Upper lobe of right lung (tissue), 1 donor: ENCODE results near the gene UBE2E1. TPM values are rescaled to one million over a fixed set of nuclear protein-coding genes. Genes with fewer than 3 reads are reported as not detected.

Experiments
- ATAC-seq: fragments of 200-7000 bp; cut with Tn5 transposase; one replicate; pipeline ENCODE4 v1.9.1; 2020; ENCODE audit warnings: mild to moderate bottlenecking, moderate library complexity
- DNase-seq: peaks from one replicate; pipeline ENCODE4 v3.0.0-alpha.2; 2020
- H3K27ac ChIP-seq: fragments of 200-600 bp; one replicate; pipeline ENCODE4 v1.8.0; 2022
- H3K27me3 ChIP-seq: fragments of 200-600 bp; one replicate; pipeline ENCODE4 v1.8.0; 2022; ENCODE audit warnings: mild to moderate bottlenecking
- H3K36me3 ChIP-seq: fragments of 200-600 bp; one replicate; pipeline ENCODE4 v1.8.0; 2022
- H3K4me1 ChIP-seq: fragments of 200-600 bp; one replicate; pipeline ENCODE4 v1.8.0; 2022
- H3K4me3 ChIP-seq: fragments of 200-600 bp; one replicate; pipeline ENCODE4 v1.8.0; 2022; ENCODE audit warnings: mild to moderate bottlenecking
- H3K9me3 ChIP-seq: fragments of 200-600 bp; one replicate; pipeline ENCODE4 v1.8.0; 2022
- intact Hi-C: fragments of 100-400 bp; cut with DNase I; formaldehyde crosslinking; loops from one replicate; pipeline ENCODE4 v1.11.0; 2022
- total RNA-seq: library from RNA; stranded (reverse); fragmentation: NEBNext Ultra II Directional; extraction: Animal tissue kit (Norgen Biotek cat#: 25700); gene quantifications from one replicate; pipeline ENCODE4 v1.2.1, GENCODE V29; 2021
- TF ChIP-seq, protein P1 (sequence below): fragments of 200-600 bp; IDR thresholded peaks from one replicate; pipeline ENCODE4 v1.8.0; 2022; ENCODE audit warnings: antibody characterized with exemption
- donor health status: DM: no; HTN: yes; CAD: no; lungs with severe emphysema.

Gene UBE2E1
- total RNA-seq, 1 donor from 2014 or later: 89.8 TPM

DNA sequence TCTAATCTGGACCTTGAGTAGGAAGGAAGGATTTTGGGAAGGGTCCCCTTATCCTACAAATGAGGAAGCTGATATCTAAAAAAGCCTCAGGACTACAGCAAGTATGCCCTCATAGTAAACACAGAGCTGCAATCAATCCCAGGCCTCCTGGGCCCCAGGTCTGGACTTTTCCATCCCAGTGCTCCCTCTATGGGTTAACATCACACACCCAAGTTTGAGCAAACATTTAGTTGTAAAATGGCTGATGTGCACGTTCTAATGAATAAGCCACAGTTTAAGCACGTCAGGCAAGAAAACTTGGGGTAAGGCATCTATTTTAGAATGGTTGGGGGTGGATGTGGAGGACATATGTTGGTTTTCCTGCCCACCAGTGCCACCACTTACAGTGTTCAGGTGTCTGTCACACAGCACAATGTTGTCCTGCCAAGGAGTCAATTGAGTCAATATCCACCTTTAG, 44.3 kb upstream of the UBE2E1 start:
- Histone ChIP-seq H3K36me3 (no peaks in the 10 kb centered on the region), H3K27ac (no peak overlapping the region), H3K4me1 (no peaks in the 10 kb centered on the region), H3K4me3 (no peak overlapping the region), H3K27me3 (no peaks in the 10 kb centered on the region), H3K9me3 (no peaks in the 10 kb centered on the region)
- peak; percentile 76 for ATAC-seq
- DNase-seq: no peak
- TF ChIP-seq, protein P1, sequence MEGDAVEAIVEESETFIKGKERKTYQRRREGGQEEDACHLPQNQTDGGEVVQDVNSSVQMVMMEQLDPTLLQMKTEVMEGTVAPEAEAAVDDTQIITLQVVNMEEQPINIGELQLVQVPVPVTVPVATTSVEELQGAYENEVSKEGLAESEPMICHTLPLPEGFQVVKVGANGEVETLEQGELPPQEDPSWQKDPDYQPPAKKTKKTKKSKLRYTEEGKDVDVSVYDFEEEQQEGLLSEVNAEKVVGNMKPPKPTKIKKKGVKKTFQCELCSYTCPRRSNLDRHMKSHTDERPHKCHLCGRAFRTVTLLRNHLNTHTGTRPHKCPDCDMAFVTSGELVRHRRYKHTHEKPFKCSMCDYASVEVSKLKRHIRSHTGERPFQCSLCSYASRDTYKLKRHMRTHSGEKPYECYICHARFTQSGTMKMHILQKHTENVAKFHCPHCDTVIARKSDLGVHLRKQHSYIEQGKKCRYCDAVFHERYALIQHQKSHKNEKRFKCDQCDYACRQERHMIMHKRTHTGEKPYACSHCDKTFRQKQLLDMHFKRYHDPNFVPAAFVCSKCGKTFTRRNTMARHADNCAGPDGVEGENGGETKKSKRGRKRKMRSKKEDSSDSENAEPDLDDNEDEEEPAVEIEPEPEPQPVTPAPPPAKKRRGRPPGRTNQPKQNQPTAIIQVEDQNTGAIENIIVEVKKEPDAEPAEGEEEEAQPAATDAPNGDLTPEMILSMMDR: peak; percentile 8
- intact Hi-C loops: no loop called here

DNA sequence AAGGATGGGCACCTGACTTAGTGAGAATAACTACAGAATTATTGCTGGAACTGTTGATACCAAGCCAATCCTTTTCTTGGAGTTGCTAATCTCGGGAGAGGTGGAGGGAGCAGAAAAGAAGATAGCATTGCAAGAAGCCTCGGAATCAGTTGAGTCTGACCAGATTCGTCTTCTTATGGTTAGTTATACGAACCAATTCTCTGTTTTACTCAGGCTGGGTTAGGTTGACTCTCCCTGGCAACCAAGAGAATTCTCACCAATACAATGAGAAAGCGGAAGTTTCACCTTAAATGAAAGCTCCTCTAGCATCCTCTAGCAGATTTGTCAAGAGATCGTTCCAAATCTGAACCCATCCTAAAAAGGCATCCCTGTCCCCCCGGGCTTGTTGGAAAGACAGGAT, 43.5 kb upstream of the UBE2E1 start:
- Histone ChIP-seq H3K27ac (no peak overlapping the region), H3K4me1 (no peaks in the 10 kb centered on the region), H3K9me3 (no peaks in the 10 kb centered on the region), H3K36me3 (no peaks in the 10 kb centered on the region), H3K27me3 (no peaks in the 10 kb centered on the region), H3K4me3 (no peak overlapping the region)
- TF ChIP-seq, protein P1: no peak
- intact Hi-C loops: no loop called here
- ATAC-seq (no peak), DNase-seq (no peak)

DNA sequence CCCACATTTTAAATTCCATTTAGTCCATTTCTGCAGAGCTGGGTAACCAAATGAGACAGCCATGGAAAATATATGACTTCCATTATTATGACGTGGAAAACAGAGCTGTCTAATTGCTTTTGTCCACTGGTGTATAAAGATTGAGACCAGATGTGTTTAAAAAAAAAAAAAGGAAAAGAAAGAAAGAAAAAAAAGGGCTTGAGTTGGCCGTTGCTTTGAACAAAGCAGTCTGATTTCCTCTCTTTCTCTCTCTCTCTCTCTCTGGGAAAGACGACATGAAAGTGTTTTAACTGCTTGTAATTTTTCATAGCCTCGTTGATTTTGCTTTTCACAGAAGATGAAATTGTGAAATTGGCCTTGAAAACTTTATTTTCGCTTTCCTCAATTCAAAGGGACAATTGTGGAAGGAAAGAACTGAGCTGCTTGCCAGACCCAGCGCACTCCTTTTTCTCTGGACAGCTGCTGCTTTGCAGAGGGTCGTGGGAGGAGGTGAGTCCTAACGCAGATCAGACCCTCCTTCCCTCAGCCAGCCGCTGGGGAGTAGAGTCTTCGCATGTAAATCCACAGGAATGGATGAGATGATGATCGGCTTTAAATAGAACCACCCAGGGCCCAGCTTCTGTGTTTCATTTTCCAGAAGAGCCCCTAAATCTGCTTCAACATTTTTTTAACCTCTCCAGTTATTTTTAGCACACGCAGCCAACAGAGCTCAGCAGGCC, 42.8 kb upstream of the UBE2E1 start:
- Histone ChIP-seq H3K9me3 (no peaks in the 10 kb centered on the region), H3K36me3 (no peaks in the 10 kb centered on the region), H3K27me3 (no peaks in the 10 kb centered on the region), H3K27ac (peak overlapping the region; percentile 19), H3K4me3 (peak overlapping the region; percentile 17), H3K4me1 (no peaks in the 10 kb centered on the region)
- ATAC-seq (no peak), DNase-seq (no peak)
- TF ChIP-seq, protein P1: no peak
- intact Hi-C loops: no loop called here

DNA sequence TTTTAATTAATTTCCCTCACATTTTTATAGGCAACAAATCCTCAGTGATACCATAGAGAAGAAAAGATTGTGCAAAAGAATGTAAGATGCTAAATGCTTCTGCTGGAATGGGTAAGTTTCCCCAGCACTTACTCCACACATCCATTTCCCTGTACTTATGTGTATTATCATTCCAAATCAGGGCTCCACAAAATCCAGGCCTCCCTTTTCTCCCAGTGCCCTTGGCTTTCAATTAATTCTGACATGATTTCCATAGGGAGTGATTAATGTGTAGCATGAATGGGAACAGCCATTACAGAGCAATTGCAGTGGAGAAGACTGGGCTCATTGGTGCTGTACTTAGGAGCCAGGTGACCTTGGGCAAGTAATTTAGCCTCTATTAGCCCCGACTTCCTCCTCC, 41.3 kb upstream of the UBE2E1 start:
- intact Hi-C loops: no loop called here
- H3K36me3 ChIP-seq: no peaks in the 10 kb centered on the region
- H3K27ac ChIP-seq: no peak overlapping the region
- H3K4me3 ChIP-seq: no peak overlapping the region
- TF ChIP-seq, protein P1: no peak
- H3K4me1 ChIP-seq: no peaks in the 10 kb centered on the region
- DNase-seq (no peak), ATAC-seq (no peak)
- no peaks in the 10 kb centered on the region for H3K9me3 ChIP-seq
- no peaks in the 10 kb centered on the region for H3K27me3 ChIP-seq

DNA sequence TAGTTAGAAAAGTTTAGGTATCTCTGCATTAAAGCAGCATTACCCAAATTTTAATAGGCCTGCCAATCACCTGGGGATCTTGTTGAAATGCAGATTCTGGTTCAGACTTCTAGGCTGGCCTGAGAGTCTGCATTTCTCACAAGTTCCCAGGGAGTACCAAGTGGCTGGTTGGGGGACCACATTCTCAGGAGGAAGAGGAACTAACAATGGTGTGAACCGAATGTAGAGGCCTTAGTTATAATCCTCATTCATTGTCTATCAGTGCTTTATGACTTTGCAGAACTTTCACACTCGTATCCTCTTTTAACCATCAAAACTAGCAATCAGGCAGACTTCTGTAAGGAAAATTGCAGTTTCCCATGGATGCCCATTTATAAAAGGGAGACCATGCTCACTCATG, 38.2 kb upstream of the UBE2E1 start:
- Histone ChIP-seq H3K36me3 (no peaks in the 10 kb centered on the region), H3K4me1 (no peaks in the 10 kb centered on the region), H3K4me3 (no peak overlapping the region), H3K27ac (no peak overlapping the region), H3K9me3 (no peaks in the 10 kb centered on the region), H3K27me3 (no peaks in the 10 kb centered on the region)
- TF ChIP-seq, protein P1: no peak
- intact Hi-C loops: no loop called here
- ATAC-seq (no peak), DNase-seq (no peak)
